Astrocyte of the cerebellum (primary cell): ENCODE results near the gene GMDS.

Experiments
- DNase-seq: peaks from one replicate; pipeline ENCODE4 v3.0.0-alpha.2; 2011; ENCODE audit warnings: low read depth
- H3K4me3 ChIP-seq: 2 replicates; pipeline ENCODE4 v1.5.1; 2011; ENCODE audit warnings: mild to moderate bottlenecking, low read depth, low read length, moderate library complexity
- in situ Hi-C: cut with HindIII; loops from 2 replicates; pipeline ENCODE4 v1.10.0; 2017; ENCODE audit warnings: low sequenced_read_pairs
- TF ChIP-seq, protein P1 (sequence below): IDR thresholded peaks from 2 replicates; pipeline ENCODE4 v1.5.1; 2012; ENCODE audit warnings: low read length, low read depth, moderate library complexity, mild to moderate bottlenecking; ENCODE audit errors: missing control alignments

Gene GMDS

DNA sequence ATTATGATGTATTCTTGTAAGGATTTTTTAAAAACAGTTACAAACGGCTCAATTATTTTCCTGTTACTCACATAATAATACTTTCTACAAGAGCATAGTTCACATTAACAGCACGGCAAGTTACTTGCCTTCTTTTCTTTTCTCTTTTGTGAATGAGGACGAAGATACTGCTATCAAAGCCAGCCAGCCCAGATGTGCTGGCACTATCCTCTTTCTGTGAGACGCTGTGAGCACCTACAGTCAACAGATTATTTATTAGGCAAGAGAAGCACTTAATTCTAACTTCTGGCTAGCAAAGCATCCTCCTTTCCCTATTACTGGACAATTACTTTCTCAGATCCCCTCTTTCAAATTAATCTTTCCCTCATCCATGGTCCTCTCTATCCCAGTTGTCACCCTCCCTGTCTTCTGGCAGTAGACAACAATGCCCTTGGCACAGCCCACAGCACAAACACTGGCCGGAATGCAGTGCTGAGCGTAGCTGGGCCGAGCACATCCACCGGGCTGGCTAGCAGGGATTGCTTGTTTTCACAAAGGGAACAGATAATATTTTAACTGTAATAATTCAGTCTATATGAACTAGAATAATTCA lies 373.6 kb downstream of the GMDS start:
- TF ChIP-seq, protein P1, sequence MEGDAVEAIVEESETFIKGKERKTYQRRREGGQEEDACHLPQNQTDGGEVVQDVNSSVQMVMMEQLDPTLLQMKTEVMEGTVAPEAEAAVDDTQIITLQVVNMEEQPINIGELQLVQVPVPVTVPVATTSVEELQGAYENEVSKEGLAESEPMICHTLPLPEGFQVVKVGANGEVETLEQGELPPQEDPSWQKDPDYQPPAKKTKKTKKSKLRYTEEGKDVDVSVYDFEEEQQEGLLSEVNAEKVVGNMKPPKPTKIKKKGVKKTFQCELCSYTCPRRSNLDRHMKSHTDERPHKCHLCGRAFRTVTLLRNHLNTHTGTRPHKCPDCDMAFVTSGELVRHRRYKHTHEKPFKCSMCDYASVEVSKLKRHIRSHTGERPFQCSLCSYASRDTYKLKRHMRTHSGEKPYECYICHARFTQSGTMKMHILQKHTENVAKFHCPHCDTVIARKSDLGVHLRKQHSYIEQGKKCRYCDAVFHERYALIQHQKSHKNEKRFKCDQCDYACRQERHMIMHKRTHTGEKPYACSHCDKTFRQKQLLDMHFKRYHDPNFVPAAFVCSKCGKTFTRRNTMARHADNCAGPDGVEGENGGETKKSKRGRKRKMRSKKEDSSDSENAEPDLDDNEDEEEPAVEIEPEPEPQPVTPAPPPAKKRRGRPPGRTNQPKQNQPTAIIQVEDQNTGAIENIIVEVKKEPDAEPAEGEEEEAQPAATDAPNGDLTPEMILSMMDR, result no peak
- in situ Hi-C loops, result no loop called here
- no peak overlapping the region for H3K4me3 ChIP-seq
- DNase-seq, result no peak

DNA sequence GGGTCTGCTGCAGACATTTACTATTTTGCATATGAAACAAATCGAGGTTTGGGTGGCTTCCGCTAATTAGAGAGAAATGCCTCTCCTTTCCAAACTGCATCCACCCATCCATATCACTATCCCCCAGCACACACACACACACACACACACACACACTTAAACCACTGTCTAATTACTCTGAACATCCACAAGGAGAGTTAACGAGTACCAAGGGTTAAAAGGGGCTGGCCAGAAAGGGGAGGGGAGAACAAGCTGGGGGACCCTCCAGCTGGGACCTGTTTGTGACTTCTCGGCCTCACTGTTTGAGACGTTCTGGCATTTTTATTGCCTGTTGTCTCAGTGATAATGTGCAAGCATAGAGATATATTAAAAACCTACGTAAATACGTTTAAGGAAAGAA lies 374.5 kb downstream of the GMDS start:
- no peak overlapping the region for H3K4me3 ChIP-seq
- TF ChIP-seq, protein P1, result no peak
- in situ Hi-C loops, result no loop called here
- DNase-seq, result no peak

DNA sequence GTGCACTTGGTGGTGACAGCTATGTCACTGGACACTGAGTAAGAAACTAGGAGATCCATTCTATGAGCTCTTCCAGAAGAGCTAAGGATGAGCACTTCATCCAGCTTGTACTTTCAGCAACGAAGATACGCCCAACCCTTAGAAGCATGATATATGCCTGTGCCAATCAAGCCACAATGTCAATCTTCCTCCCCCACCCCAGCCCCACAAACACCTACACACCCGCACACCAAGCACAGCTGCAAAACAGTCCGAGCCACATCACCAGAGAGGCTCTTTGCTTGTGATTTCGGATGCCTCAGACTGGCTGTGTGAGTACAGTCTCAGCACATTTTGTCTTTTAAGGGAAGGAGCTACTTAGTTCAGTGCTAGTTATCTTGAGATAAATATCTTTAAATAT lies 375.2 kb downstream of the GMDS start:
- TF ChIP-seq, protein P1, result no peak
- DNase-seq, result no peak
- in situ Hi-C loops, result no loop called here
- H3K4me3 ChIP-seq, result no peak overlapping the region

DNA sequence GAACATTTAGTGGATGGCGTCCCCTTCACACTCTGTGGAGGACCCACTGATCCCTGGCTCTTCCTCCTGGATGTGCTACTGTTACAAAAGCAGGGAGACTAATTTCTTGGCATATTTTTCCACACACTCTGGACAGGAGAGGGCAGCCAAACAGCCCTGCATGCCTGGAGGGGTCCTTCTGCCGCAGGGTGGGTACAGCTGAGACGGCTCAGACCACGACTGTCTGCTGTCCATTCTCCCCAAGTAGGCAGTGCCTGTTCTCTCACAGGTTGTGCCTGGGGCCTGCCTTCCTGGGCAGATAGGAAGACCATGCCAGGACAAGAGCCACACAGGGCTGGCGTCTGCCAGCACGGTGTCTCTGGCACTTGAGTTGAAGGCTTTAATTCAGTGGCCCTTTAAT lies 375.6 kb downstream of the GMDS start:
- DNase-seq, result no peak
- no peak overlapping the region for H3K4me3 ChIP-seq
- in situ Hi-C loops, result no loop called here
- TF ChIP-seq, protein P1, result no peak

DNA sequence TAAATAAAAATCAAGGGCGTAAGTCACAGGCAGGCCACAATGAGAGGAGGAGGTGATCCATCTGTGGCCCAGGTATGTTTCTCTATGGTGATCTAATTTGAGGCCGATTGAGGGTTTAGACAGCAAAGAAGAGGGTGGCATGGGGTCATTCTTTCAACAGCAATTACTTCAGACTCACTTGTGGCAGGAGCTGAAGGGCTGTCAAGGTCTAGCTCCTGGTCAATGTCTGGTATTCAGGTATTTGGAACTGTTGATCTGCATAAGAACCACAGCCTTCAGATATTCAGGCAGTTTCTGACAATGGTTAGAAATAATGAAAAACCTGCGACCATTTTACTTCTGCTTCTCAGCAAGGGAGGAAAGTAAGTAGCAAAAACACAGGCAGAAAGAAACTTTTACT lies 376.1 kb downstream of the GMDS start:
- no peak overlapping the region for H3K4me3 ChIP-seq
- in situ Hi-C loops, result no loop called here
- TF ChIP-seq, protein P1, result no peak
- no peak for DNase-seq

DNA sequence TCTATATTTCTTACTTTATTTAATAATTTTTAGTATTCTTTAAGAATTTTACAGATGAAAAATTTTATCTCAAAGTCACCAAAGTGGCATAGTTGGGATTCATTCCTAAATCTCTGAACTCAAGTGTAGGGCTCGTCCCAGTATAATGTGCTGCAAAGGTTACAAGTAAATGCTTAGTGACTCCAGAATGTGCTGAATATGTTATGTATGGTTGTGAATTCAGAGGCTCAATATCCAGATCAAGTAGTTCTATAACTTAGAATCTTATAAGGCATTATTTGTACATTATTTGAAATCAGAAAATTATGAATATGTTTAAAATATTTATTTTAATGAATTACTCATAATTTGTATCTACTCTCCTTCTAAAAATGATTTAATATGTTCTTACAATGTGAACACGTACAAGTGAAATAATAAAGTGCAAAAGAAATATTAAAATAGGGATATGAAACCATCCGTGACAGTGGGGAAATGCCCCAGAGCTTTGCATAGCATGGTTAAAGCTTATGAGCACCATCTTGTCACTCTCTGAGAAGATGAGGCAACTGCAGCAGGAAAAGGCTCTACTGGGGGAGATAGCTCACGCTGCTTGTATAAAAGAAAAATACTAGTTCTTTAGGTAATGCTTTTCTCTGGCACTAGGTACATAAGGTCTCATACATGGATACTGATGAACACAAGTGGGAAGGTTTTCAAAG lies 376.7 kb downstream of the GMDS start:
- in situ Hi-C loops, result no loop called here
- H3K4me3 ChIP-seq, result no peak overlapping the region
- TF ChIP-seq, protein P1, result no peak
- no peak for DNase-seq

DNA sequence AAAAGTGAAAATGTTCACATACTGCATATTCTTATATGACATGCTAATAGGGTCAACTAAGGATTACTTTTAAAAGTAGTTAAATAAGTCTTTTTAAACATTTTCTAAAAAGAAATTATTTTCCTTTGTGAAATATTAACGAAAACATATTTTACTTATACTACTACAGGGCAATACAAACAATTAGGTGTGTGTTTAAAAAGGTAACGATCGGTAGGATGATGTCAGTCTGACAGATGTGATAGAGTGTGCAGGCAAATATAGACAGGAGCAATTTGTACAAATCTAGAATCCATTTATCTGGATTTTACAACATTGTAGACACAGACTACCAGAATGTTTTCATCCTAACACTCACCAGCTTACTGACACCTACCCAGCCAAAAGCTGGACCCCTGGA lies 378.2 kb downstream of the GMDS start:
- DNase-seq, result no peak
- TF ChIP-seq, protein P1, result no peak
- in situ Hi-C loops, result no loop called here
- H3K4me3 ChIP-seq, result no peak overlapping the region
